GM18951 (cell line): ENCODE measurements around the gene TLL2.

ENCODE experiments used
- POLR2A ChIP-seq: IDR thresholded peaks from 4 replicates; pipeline ENCODE4 v1.6.1; 2011; ENCODE audit warnings: mild to moderate bottlenecking; ENCODE audit not compliant: insufficient read length, insufficient read depth; ENCODE audit errors: extremely low read depth
- in situ Hi-C: fragments of 300-500 bp; cut with MboI; formaldehyde crosslinking; loops from one replicate; pipeline ENCODE4 v1.12.0; 2022; ENCODE audit warnings: low sequenced_read_pairs, mixed read lengths, inconsistent platforms; ENCODE audit not compliant: unreplicated experiment

Gene TLL2

GRCh38 chr10:96468845-96469244 is 44.9 kb downstream of the TLL2 start:
- no peak for TF ChIP-seq POLR2A
- in situ Hi-C loops: no loop called here

DNA sequence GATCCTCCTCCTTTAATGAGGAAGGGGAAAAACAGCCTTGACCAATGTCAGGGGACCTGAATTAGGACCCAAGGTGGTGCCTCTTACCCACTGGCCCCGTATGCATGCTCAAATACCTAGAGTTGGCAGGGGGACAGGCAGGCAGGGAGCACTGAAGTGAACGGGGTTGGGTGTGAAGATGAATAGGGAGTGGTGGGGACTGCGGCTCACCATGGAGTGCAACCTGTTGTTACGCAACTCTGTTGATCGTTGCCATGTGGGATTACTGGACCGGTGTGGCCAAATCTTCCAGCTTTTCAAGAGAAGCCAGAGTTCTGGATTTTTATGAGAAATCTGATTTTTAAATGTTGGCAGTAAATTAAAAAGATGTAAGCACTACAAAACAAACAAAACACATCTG is 48.1 kb downstream of the TLL2 start:
- TF ChIP-seq POLR2A: no peak
- in situ Hi-C loops: no loop called here

DNA sequence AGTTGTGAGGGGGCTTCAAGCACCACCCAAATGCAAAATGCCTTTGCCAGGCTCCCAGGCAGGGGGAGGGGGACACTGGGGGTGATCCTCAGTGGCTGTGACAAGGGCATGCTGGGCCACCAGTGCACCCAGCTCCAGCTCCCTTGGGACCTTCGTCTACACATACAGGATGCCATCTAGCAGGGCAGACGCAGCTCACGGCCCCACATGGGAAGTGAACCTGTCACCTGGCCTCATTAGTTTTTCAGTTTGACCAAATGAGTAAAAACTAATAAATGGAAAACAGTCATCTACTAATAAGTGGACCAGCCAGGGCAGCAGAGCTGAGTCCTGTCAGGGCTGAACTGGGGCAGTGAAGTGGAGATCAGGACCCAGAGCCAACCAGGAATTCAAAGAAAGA is 50.2 kb downstream of the TLL2 start:
- no peak for TF ChIP-seq POLR2A
- in situ Hi-C loops: no loop called here

GRCh38 chr10:96462606-96463151 is 51.0 kb downstream of the TLL2 start:
- in situ Hi-C loops: no loop called here

GRCh38 chr10:96460316-96460715 is 53.4 kb downstream of the TLL2 start:
- in situ Hi-C loops: no loop called here
- TF ChIP-seq POLR2A: no peak

More at GRCh38 chr10:96462606-96463151, 51.0 kb downstream of the TLL2 start:
- TF ChIP-seq POLR2A: no peak

- in situ Hi-C loops: no loop called here
- no peak for TF ChIP-seq POLR2A
These were observed 56.4 kb downstream of the TLL2 start for GRCh38 chr10:96457341-96457740.

DNA sequence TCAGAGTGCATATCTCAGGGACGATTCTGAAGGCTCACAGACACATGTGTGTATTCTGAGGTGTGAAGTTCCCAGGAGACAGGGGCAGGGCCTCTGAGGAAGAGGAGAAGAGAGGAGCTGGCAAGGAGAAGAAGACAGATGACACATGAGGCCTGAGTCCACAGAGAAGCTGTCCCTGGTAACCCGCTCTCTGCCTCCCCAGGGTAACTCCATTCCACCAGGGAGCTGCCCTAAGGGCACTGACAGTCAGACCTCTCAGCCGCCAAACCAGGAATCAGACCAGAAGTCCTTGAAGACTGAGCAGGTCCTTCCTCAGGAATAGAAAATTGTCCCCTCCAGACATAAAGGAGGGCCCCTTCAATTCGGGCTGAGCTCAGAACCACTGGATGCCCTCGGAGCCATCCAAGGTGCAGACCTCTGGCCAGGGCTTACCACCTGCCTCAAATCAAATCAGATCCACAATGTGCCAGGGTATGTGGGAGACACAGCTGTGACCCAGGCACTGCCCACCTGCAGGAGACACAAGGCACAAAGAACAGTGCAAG is 57.4 kb downstream of the TLL2 start:
- no peak for TF ChIP-seq POLR2A
- in situ Hi-C loops: no loop called here

DNA sequence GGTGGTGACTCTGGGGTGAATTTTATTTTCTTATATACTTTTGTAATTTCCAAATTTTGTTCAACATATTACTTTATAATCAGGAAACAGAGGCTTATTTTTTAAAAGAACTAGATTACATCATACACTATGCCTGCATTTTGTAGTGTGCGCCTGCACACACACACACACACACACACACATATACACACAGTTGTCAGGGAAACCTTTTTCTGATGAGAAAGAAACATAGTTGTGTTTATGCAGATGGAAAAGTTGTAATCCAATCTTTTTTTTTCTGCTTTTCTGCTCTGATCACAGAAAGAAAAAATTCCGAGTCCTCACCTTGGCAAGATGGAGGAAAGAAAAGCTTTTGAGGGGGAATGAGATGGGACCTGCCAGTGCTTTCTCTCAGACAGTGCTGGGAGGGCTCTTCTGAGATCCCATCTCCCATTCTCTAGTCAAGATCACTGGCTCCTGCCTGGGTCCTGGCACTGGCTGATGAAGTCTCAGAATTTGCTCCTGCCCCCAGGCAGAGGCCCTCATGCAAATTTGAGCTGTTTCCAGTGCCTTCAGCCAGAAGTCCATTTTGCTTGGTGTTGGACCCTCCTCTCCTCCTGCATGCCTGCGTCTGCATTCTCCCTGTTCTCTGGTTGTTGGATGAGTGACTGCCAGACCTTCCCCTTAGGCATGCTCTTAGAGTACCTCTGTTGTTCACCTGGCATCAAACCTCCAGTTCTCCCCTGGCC is 59.7 kb downstream of the TLL2 start:
- in situ Hi-C loops: no loop called here
- TF ChIP-seq POLR2A: no peak

GRCh38 chr10:96452494-96453153 is 61.1 kb downstream of the TLL2 start:
- in situ Hi-C loops: no loop called here
- TF ChIP-seq POLR2A: no peak

- no peak for TF ChIP-seq POLR2A
- in situ Hi-C loops: no loop called here
These were observed 63.1 kb downstream of the TLL2 start for GRCh38 chr10:96450529-96451207.

DNA sequence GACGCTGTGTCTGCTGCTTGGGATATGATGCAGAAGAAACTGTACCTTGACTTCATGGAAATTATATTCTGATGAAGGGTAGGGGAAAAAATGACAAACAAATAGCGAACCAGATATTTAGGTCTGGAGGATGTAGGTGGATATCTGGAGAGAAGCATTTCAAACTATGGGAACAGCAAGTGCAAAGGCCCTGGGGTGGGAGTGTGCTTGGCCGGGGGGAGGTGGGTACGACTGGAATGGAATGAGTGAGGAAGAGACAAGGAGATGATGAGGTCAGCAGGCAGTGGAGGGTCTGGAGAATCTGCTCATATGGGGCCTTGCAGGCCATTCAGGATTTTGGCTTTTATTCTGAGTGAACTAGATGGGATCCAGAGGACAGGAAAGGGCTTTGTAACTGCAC is 65.2 kb downstream of the TLL2 start:
- TF ChIP-seq POLR2A: no peak
- in situ Hi-C loops: no loop called here

DNA sequence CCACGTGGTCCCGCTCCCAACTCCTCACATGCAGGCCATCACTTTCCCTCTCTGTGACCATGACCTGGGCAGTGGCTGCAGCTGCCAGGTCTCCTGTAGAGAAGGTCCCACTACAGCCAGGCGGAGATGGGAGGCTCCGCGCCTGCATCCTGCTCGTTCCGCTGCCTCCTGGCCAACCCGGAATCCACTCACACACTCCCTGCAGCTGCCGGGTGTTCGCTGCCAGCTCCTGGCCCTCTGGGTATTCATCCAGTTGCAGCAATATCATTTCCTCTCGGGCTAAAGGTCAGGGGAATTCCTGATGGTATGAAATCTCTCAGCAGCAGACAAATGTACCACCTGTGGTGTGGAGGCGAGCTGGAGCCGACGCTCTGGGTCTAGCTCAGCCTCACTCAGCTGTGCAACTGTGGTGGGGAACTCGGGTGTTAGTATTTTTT is 65.7 kb downstream of the TLL2 start:
- in situ Hi-C loops: no loop called here
- TF ChIP-seq POLR2A: no peak

DNA sequence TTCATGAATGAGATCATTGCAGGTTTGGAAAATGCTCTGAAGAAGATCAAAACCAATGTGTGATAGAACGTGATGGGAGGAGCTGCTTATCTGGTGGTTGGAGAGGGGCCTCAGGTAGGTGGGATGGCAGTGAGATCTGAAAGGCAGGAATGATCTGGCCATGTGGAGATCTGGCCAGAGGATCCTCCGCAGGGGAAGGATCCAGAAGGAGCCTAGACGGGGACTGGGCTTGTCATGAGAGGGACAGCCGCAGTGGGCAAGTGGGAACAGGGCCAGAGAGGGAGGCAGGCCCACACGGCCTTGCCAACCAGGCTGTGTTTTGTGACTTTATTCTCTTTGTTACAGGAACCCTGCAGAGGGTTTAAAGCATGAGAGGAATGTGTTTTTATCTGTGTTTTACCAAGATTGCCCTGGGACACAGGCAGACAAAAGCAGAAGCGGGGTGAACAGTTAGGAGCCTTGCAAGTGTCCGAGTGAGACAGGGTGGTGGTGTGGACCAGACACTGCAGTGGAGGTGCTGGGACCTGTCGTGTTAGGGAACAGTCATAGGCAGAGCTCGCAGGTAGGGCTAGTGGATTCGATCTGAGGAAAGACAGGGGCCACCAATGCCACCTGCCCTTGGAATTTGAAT is 66.6 kb downstream of the TLL2 start:
- in situ Hi-C loops: no loop called here
- no peak for TF ChIP-seq POLR2A
